HK-2 (cell line): ENCODE data around the gene CASK.

Experiments
- DNase-seq: peaks from one replicate; pipeline ENCODE4 v3.0.0-alpha.2; 2018; ENCODE audit not compliant: unreplicated experiment

The CASK gene

GRCh38 chrX:41837270-41837944, 85.9 kb downstream of the CASK start:
- DNase-seq: no peak

DNA sequence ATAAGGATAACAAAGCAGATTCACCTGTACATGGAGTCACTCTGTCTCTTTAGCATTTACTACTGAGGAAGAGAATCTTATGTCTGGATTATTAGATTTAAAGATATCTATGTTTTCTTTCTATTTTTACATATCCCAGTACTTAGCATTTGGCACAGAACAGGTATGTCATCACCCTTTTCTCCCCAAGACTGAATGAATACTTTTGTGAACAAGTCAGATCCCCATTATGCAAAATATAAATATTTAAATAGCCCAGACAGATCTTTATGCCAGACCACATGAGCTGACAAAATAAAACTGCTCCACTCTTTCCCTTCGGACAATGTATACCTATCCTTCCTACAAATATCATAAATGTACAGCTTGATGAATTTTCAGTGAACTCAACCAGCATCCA, 94.5 kb downstream of the CASK start:
- DNase-seq: no peak

DNA sequence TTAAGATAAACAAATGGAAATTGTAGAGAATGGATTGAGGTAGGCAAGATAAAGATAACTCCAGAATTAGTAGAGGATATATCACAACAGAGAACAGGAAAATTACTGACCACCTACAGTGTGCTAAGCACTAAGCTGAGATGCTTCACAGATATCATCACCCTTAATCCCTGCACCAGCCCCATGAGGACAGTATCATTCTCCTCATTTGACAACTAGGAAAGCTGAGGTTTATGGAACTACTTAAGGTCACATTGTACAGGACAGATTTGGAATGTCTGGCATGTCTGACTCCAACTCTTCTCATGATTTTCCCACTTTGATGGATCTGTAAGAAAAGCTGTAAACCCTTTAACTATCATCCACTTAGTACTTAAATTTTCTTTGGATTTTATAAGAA, 95.5 kb downstream of the CASK start:
- no peak for DNase-seq

DNA sequence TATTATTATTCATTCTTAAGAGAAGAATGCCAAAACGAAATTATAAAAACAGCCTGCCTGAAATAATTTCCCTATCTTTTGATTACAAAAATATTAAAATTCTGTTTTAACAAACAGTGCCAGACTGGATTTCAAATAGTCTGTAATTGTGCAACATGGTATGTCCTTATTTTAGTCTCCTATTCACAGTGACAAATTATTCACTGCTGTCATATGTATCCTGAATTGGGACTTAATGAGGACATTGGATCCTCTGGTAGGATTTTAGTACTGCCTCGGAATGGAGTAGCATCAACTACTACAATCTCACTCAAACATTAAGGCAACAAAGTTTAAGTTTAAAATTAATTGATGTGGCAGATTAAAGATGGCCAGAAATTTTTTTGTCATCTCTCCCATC, 97.6 kb downstream of the CASK start:
- no peak for DNase-seq

DNA sequence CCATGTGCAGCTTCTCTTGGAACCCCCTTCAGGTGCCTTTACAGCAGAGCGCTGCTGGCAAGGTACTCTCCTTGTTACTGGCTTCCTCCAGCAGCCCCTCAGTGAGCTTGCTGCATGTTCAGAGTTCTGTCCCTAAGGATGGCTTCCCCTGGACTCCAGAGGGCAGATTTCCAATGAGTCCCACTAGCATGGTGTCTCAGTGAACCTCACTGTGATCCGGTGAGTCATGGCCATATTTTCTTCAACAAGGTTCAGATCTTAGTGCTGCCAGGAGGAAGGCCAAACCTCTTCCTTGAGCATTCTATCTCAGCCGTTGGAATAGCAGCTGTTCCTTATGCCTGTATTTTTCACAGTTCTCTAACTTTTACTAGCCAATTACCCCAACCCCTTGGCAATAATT, 98.8 kb downstream of the CASK start:
- no peak for DNase-seq

GRCh38 chrX:41823402-41823801, 100.0 kb downstream of the CASK start:
- no peak for DNase-seq

DNA sequence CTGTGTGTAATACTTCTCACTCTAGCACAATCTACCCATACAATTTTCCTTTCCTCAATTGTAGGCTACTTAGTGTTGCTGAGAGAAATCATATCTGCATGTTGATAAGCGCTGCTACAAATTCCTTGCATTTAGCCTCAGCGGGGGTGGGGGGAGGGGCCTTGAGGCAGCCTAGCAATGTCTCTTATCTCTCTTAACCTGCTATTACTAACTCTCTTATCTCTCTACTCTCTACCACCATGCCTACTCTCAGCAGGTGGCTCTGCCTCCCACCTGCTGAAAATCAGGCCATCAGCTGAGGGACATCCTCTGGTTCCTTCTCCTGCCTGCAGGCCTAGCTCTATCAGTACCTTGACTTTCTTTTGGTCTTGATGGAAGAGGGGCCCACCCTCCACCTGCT, 100.5 kb downstream of the CASK start:
- no peak for DNase-seq

DNA sequence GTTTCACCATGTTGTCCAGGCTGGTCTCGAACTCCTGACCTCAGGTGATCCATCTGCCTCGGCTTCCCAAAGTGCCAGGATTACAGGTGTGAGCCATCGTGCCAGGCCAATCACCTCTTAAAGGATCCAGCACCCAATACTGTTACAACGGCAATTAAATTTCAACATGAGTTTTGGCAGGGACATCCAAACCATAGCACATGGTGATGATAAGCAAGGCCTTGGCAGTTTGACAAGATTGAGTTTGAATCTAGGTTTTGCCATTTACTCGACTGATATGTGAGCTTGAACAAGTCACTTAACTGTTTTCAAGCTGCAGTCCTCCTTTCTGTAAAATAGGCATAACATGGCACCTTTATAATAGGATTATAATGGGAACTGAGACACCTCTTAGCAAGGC, 115.3 kb downstream of the CASK start:
- DNase-seq: no peak

GRCh38 chrX:41802958-41803357, 120.4 kb downstream of the CASK start:
- no peak for DNase-seq

DNA sequence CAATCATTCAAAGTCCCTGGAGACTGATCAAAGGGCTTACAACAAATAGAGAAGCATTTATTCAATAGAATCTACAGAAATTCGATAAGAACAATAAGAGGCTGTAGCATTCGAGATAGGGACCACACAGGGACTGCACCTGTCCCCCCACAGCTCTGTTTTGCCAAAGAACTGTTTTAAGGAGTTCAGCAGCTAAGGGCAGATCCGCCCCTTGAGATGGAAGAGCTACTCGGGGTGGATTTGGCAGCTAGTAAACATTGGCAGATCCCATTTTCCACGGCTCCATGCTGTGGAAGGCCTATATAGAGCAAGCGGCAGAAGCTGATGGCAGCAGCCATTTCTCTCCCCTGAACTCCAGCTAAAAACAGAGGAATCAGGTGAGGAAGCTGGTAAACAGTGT, 123.7 kb downstream of the CASK start:
- DNase-seq: no peak

- no peak for DNase-seq
Observed at GRCh38 chrX:41796577-41796976, 126.8 kb downstream of the CASK start.

DNA sequence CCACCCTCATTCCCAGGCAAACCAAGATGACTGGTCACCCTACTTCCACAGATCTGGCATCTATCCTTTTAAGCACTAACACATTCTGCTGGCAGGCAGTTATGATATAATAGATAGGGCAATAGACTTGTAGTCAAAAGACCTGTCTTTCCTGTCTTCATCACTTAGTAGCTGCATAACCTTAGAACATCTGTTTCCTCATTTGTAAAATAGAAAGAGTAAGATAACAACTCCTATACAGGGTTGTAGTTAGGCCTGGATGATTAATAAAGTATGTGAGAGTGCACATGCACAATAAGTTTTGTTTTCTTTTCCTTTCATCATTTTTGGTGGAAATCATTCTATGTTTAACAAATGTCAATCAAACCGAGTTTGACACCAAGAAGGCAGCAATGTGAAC, 127.3 kb downstream of the CASK start:
- DNase-seq: no peak

GRCh38 chrX:41789374-41789773, 134.0 kb downstream of the CASK start:
- DNase-seq: no peak

DNA sequence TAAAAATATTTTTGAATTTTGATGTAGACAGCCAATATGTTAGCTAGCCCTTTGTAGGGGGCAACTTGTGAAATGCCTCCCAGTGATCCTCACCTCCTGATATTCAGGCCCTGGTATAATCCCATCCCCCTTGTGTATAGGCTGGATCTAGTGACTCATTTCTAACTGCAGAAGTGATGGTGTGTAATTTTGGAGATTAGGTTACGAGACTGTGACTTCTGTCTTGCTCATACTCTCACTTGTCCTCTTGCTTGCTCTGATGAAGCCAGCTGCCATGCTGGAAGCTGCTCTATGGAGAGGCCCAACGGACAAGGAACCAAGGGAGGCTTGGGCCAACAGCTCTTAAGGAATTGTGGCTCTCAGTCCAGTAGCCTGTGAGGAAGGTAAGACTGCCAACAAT, 137.7 kb downstream of the CASK start:
- DNase-seq: no peak

GRCh38 chrX:41781500-41781899, 141.9 kb downstream of the CASK start:
- DNase-seq: no peak

DNA sequence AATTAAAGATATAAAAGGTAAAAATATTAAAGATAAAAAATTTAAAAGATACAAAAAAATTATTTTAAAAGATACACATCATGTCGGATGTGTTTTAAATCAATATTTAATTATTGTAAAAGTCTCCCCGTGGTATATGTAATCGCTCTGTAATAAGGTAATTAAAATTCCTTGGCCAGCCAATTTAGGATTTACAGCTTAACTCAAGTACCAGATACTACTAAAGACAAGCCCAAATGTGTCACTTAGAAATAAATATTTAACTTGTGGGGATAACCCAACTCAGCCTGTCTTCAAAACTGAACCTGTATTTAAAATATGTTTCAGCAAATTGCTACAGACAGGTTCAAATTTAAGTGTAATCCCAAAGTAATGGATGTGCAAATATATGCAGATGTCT, 143.4 kb downstream of the CASK start:
- DNase-seq: no peak

GRCh38 chrX:41779030-41779564, 144.3 kb downstream of the CASK start:
- peak; percentile 16 for DNase-seq

DNA sequence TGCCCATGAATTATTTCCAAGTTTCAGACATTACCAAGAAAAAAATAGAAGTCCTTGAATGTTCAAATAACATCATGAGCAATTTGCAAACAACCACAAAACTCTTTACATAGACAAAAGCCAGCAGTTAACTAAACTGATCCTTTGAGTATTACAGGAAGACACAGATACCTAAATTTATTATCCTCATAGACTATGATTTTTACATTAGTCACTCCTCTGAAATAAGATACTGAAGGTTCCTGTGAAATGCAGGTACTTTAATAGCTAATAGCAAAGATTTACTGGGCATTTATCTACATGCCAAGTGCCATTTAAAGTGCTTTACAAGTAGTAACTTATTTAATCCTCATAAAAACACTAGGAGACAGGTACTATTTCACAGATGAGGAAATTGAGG, 161.7 kb downstream of the CASK start:
- DNase-seq: no peak

DNA sequence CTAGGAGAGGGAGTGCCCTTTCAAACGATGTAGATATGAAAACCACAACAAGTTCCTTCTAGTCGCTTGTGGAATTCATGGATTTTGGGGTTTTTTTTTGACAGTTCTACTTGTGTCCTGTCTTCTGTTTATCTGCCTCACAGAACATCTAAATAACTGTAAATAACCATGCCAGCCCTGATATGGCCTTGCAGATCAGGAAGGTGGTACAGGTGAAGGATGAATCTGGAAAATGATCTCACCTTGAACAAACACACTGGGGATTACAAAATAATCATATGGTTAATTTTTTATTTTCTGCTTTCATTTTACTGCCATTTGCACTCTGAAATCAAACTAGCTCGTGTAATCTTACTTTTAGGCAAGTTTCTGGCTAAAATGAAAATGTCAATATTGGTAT, 162.2 kb downstream of the CASK start:
- no peak for DNase-seq

DNA sequence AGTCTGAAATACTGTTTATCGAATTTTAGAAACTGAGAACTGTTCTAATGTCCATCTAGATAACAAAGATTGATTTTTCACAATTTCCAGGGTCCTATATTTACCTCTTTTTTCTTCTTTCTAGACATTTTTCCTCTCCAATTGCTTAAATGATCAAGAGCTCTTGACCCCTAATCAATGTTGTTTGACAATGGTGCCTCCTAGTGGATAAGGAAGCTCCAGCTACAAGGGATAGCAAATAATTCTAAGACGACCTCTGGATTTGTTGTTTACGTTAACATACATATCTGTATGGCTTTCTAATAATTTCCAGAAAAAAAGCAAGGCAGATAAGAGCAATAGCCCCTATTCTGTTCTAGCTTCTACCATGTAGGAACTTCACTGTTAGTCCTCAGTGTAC, 163.5 kb downstream of the CASK start:
- DNase-seq: no peak

DNA sequence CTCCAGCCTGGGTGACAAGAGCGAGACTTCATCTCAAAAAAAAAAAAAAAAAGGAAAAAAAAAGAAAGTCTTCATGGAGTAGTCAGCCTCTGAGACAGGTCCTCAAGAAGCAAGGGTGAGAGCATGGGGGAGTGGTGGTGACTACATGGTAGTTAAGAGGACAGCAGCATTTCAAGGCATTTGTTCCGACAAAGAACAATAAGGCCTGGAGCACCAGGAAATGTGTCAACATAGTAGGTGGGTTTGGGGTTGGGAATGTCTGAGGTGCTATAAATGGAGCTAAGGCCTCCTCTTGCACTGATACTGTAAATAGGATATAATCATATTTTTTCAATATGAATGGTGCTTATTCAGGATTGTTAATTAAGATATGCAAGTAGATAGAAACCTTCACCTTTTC, 165.0 kb downstream of the CASK start:
- DNase-seq: no peak

- no peak for DNase-seq
Observed at GRCh38 chrX:41750716-41751115, 172.6 kb downstream of the CASK start.

GRCh38 chrX:41739871-41740270, 183.5 kb downstream of the CASK start:
- DNase-seq: no peak

- no peak for DNase-seq
Observed at GRCh38 chrX:41737065-41737464, 186.3 kb downstream of the CASK start.
